Measurements from ENCODE around the gene TPPP3. TPM values are rescaled to one million over a fixed set of nuclear protein-coding genes. Genes with fewer than 3 reads are reported as not detected.
A peak's percentile ranks its signal among the peaks of the same experiment; 100 is the strongest.

TPPP3 gene
- total RNA-seq, 4 donors from 2014 or later = 5.7 to 13.6 (median 9.9) TPM

GRCh38 chr16:67430504-67430976, 37.2 kb upstream of the TPPP3 start:
- Histone ChIP-seq H3K27me3 (peaks cover 0 to 10% of the 10 kb centered on the region in 2 donors), H3K9me3 (no peaks in the 10 kb centered on the region), H3K4me1 (peaks cover 0 to 33% (median 12%) of the 10 kb centered on the region in 4 donors), H3K36me3 (peaks cover 0 to 3% (median 0%) of the 10 kb centered on the region in 3 donors), H3K4me3 (peak overlapping the region; percentile 29 to 53 (median 48)), H3K27ac (peak overlapping the region in 1 of 4 donors; percentile 73)
- DNase-seq (ENCODE audit: low spot score in 2 of 2) = no peak
- no peak for TF ChIP-seq CTCF (IDR thresholded peaks at IDR 0.05)
- TF ChIP-seq EP300 (IDR thresholded peaks at IDR 0.05) = no peak
- no peak for TF ChIP-seq POLR2A (IDR thresholded peaks at IDR 0.05)
- whole genome bisulfite sequencing, 2 donors = 3 to 5% methylated on average over 17 to 33 of the region's 53 CpGs

- TF ChIP-seq CTCF (IDR thresholded peaks at IDR 0.05) = no peak
- no peak for TF ChIP-seq EP300 (IDR thresholded peaks at IDR 0.05)
- 48 to 53% methylated on average over 12 to 13 of the region's 13 CpGs for WGBS, 2 donors
These were observed 36.7 kb upstream of the TPPP3 start for GRCh38 chr16:67429799-67430503.

GRCh38 chr16:67429053-67429798, 35.9 kb upstream of the TPPP3 start:
- H3K4me3 ChIP-seq = no peak overlapping the region
- peaks cover 0 to 10% of the 10 kb centered on the region in 2 donors for H3K27me3 ChIP-seq
- 99 to 100% methylated on average over 3 of the region's 3 CpGs for WGBS, 2 donors

More at GRCh38 chr16:67429799-67430503, 36.7 kb upstream of the TPPP3 start:
- DNase-seq (ENCODE audit: low spot score in 2 of 2) = no peak
- peaks cover 0 to 33% (median 12%) of the 10 kb centered on the region in 4 donors for H3K4me1 ChIP-seq
- H3K4me3 ChIP-seq = peak overlapping the region; percentile 29 to 53 (median 48)
- H3K27me3 ChIP-seq = peaks cover 0 to 10% of the 10 kb centered on the region in 2 donors
- H3K27ac ChIP-seq = peak overlapping the region in 1 of 4 donors; percentile 73
- H3K9me3 ChIP-seq = no peaks in the 10 kb centered on the region
- H3K36me3 ChIP-seq = no peaks in the 10 kb centered on the region

GRCh38 chr16:67428146-67428731, 34.9 kb upstream of the TPPP3 start:
- Histone ChIP-seq H3K4me3 (no peak overlapping the region), H3K4me1 (peaks cover 0 to 41% (median 12%) of the 10 kb centered on the region in 4 donors), H3K36me3 (no peaks in the 10 kb centered on the region), H3K9me3 (no peaks in the 10 kb centered on the region), H3K27me3 (peaks cover 0 to 10% of the 10 kb centered on the region in 2 donors), H3K27ac (peak overlapping the region in 1 of 4 donors; percentile 73)
- peak; percentile 44 to 57 for DNase-seq (ENCODE audit: low spot score in 2 of 2)
- WGBS, 2 donors = 30 to 32% methylated on average over 11 of the region's 11 CpGs
- TF ChIP-seq POLR2A (IDR thresholded peaks at IDR 0.05) (no peak), CTCF (IDR thresholded peaks at IDR 0.05) (peak; percentile 72 to 90 (median 77)), EP300 (IDR thresholded peaks at IDR 0.05) (no peak)

More at GRCh38 chr16:67429053-67429798, 35.9 kb upstream of the TPPP3 start:
- peak overlapping the region in 1 of 4 donors; percentile 73 for H3K27ac ChIP-seq
- no peak for TF ChIP-seq EP300 (IDR thresholded peaks at IDR 0.05)
- TF ChIP-seq CTCF (IDR thresholded peaks at IDR 0.05) = no peak
- TF ChIP-seq POLR2A (IDR thresholded peaks at IDR 0.05) = no peak
- no peaks in the 10 kb centered on the region for H3K9me3 ChIP-seq
- DNase-seq (ENCODE audit: low spot score in 2 of 2) = no peak
- no peaks in the 10 kb centered on the region for H3K36me3 ChIP-seq
- H3K4me1 ChIP-seq = peaks cover 0 to 34% (median 12%) of the 10 kb centered on the region in 4 donors
